Psoas muscle (tissue), 8 donors: Measurements from ENCODE around the gene LITAFD. TPM values are rescaled to one million over a fixed set of nuclear protein-coding genes. Genes with fewer than 3 reads are reported as not detected.
A peak's percentile ranks its signal among the peaks of the same experiment; 100 is the strongest.

Experiments
- ATAC-seq, 4 donors: fragments of 200-7000 bp; cut with Tn5 transposase; one replicate each; pipeline ENCODE4 v1.9.1; 2020; ENCODE audit warnings: moderate library complexity in 3 of 4, mild to moderate bottlenecking in 2 of 4
- DNase-seq, 2 donors: peaks; one replicate each; pipeline ENCODE4 v3.0.0-alpha.2; 2020
- H3K27ac ChIP-seq: fragments of 200-600 bp; one replicate; pipeline ENCODE4 v1.8.0; 2022
- H3K27me3 ChIP-seq, 3 donors: fragments of 200-600 bp in 1 of 3; one replicate each; pipeline versions ENCODE4 v1.6.1 to v1.8.0; 2013 to 2022; ENCODE audit warnings: low read length in 2 of 3, mild to moderate bottlenecking in 2 of 3, moderate library complexity in 1 of 3; ENCODE audit not compliant: insufficient read depth in 3 of 3
- H3K36me3 ChIP-seq, 2 donors: fragments of 200-600 bp in 1 of 2; one replicate each; pipeline versions ENCODE4 v1.6.1 to v1.8.0; 2013 to 2022; ENCODE audit warnings: low read depth in 1 of 2, mild to moderate bottlenecking in 1 of 2, moderate library complexity in 1 of 2; ENCODE audit not compliant: insufficient read depth in 1 of 2
- H3K4me1 ChIP-seq: fragments of 200-600 bp; one replicate; pipeline ENCODE4 v1.8.0; 2022
- H3K4me3 ChIP-seq: fragments of 200-600 bp; one replicate; pipeline ENCODE4 v1.8.0; 2022; ENCODE audit warnings: mild to moderate bottlenecking
- H3K9me3 ChIP-seq: fragments of 200-600 bp; one replicate; pipeline ENCODE4 v1.8.0; 2022
- CTCF ChIP-seq: fragments of 200-600 bp; IDR thresholded peaks from one replicate; pipeline ENCODE4 v1.8.0; 2022; ENCODE audit warnings: antibody characterized with exemption
- WGBS, 3 donors: extraction: QIAGEN DNeasy Blood & Tissue Kit; methylation state at CpG; one replicate each; pipeline versions ENCODE4 v1.1.6 to v1.1.7; 2013; 5-methylcytosine and 5-hydroxymethylcytosine counted together
- intact Hi-C, 2 donors: fragments of 100-400 bp; cut with DNase I; formaldehyde crosslinking; loops; one replicate each; pipeline versions ENCODE4 v1.11.0 to v1.14.2; 2022
- polyA plus RNA-seq, 3 donors: library from polyadenylated mRNA; stranded (reverse); fragments of 200-250 nt; gene quantifications; one replicate each; pipeline ENCODE4 v1.2.3, GENCODE V29; 2013
- total RNA-seq, 4 donors: library from RNA; stranded (reverse); fragmentation: NEBNext Ultra II Directional in 2 of 4; extraction: Animal tissue kit (Norgen Biotek cat#: 25700) in 2 of 4; gene quantifications; one replicate each; pipeline versions ENCODE4 v1.2.1 to v1.2.4, GENCODE V29; 2021 to 2023
- donor health status: healthy with polysubstance abuse.
- donor health status: DM: no; HTN: no; CAD: no; lungs with moderate emphysema.
- donor health status: Bipolar disorder and iron deficiency.
- donor health status: healthy.
- donor health status: DM: yes; HTN: yes; CAD: no.
- donor health status: DM: no; HTN: no; CAD: no.
- donor health status: DM: no; HTN: no; CAD: no.
- donor health status: DM: yes; HTN: yes; CAD: no.

The LITAFD gene
- total and polyA plus RNA-seq, 7 donors: not detected

DNA sequence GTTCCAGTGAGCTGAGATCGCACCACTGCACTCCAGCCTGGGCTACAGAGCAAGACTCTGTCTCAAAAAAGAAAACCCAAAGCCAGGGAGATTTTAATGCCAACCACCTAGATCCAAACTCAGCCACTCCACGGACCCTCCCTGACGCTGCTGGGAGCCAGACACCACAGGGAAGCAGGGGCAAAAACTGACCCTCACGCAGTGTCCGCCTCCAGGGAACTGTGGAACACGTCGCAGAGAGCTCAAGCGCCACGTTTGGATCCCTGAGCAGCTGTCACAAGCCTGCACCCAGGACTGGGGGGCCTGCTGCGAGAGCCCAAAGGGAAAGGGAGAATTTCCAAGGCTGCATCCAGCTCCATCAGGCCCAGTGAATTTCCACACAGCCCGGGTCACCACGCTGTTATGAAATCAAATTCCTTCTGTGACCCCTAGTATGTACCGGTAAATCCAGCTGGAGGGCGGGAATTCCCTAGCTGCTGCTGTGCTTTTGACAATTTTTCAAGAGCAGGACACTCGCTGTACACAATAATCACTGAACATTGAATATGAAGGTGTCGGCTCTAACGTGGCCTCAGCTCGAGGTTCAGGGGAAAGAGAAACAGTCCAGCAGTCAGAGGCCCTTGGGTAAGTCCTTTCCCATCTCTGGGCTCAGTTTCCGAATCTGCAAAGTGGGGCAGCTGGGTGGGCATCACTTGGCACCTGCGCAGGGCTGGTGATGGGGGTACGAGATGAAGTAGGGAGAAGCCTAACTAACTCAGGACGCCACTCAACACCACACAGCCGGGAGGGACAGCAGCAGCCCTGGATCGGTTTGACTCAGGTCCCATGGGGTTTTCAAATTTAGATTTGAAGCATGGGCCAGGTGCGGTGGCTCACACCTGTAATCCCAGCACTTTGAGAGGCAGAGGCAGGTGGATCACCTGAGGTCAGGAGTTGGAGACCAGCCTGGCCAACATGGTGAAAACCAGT, 22.0 kb upstream of the LITAFD start:
- intact Hi-C loops: no loop called here
- no peak overlapping the region for H3K27ac ChIP-seq
- H3K27me3 ChIP-seq: peaks cover 0 to 11% (median 4%) of the 10 kb centered on the region in 3 donors
- ATAC-seq (peak in 3 of 4 donors; percentile 14 to 48 (median 31)), DNase-seq (peak; percentile 64 to 78)
- H3K4me1 ChIP-seq: peaks cover 2% of the 10 kb centered on the region
- no peaks in the 10 kb centered on the region for H3K9me3 ChIP-seq
- TF ChIP-seq CTCF: no peak
- WGBS, 3 donors: 48 to 64% (median 48%) methylated on average over 25 of the region's 25 CpGs
- H3K4me3 ChIP-seq: no peak overlapping the region
- peaks cover 0 to 17% of the 10 kb centered on the region in 2 donors for H3K36me3 ChIP-seq

- no peak overlapping the region for H3K27ac ChIP-seq
- 55 to 60% (median 56%) methylated on average over 14 of the region's 14 CpGs for WGBS, 3 donors
- no peaks in the 10 kb centered on the region for H3K9me3 ChIP-seq
- H3K4me3 ChIP-seq: no peak overlapping the region
- no peak for TF ChIP-seq CTCF
- intact Hi-C loops: no loop called here
- H3K4me1 ChIP-seq: peaks cover 2% of the 10 kb centered on the region
- DNase-seq (peak; percentile 57 to 75), ATAC-seq (peak in 2 of 4 donors; percentile 28 to 41)
- H3K27me3 ChIP-seq: peaks cover 0 to 19% (median 8%) of the 10 kb centered on the region in 3 donors
- peaks cover 0 to 5% of the 10 kb centered on the region in 2 donors for H3K36me3 ChIP-seq
Observed at GRCh38 chr16:8861563-8862308, 20.4 kb upstream of the LITAFD start.

DNA sequence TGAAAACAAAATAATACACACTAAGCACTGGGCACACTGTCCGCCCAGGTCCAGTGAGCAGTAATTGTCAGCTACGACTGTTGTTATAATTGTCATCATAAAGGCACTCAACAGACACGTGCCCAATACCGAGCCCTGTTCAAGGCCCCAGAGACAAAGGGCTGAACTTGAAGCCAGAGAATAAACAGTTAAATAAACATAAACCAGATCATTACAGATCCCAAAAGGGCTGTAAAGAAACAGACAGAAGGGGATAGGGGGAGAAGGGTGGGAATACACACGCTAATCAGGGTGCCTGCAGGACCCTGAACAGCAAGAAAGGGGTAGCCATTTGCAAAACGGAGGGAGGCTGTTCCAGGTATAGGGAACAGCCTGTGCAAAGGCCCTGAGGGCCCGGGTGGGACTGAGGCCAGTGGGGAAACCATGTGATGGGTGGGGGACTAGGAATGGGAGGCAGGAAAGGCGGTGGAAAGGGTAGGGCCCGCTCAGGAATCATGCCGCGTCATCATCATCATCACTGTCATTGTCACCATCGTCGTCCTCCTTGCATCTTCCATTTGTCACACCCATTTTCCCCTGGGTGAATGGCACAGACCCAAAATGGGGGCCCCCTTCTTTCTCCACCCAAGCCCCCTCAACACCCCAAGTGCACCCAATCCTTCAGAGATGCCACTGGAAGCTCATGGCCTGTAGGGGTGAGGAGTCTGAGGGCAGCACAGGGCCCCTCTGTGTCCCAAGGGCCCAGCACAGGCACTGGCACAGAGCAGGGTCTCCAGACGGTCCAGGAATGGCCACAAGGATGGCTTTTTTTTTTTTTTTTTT, 19.6 kb upstream of the LITAFD start:
- H3K4me1 ChIP-seq: peaks cover 2% of the 10 kb centered on the region
- no peak overlapping the region for H3K4me3 ChIP-seq
- DNase-seq: peak in 1 of 2 donors; percentile 50
- no peaks in the 10 kb centered on the region for H3K9me3 ChIP-seq
- no peak for TF ChIP-seq CTCF
- H3K27ac ChIP-seq: no peak overlapping the region
- H3K36me3 ChIP-seq: peaks cover 0 to 5% of the 10 kb centered on the region in 2 donors
- ATAC-seq: no peak
- 72 to 76% (median 72%) methylated on average over 14 of the region's 14 CpGs for WGBS, 3 donors
- H3K27me3 ChIP-seq: peaks cover 0 to 27% (median 8%) of the 10 kb centered on the region in 3 donors
- intact Hi-C loops: no loop called here

DNA sequence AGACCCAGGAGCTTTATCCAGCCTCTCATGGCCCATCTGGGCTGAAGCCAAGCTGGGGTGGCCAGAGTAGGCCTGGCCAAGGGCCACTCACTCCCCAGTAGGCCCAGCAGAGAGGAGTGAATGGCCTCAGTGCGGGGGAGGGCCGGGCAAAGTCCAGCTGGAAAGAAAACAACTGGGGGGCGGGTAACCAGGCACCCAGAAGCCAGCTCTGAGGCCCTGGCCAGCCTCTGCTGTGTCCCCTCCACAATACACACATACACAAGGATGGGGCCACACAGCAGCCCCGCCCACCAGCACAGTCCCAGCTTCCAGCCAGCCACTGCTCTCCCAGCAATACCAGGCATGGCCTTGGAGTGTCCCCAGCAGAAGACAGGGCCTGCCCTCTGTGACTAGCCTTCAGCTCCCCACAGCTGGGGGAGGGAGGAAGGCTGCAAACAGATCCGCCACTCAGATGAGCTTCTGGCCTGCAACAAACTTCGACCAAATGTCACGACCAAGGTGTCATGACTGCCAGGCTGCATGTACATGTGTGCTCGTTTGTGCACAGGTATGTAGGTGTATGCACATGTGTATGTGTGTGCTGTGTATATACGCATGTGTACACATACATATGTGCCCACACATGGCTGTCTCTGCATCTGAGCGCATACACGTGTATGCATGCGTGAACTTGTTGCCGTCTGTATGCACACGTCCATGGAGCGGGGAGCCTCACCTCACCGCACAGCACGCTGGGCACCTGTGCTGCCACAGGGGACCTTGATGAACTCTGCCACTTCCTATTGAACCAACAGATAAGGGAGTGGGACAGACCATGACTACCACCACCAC, 18.3 kb upstream of the LITAFD start:
- H3K27me3 ChIP-seq: peaks cover 0 to 34% (median 8%) of the 10 kb centered on the region in 3 donors
- H3K36me3 ChIP-seq: no peaks in the 10 kb centered on the region
- intact Hi-C loops: no loop called here
- no peaks in the 10 kb centered on the region for H3K9me3 ChIP-seq
- WGBS, 3 donors: 55 to 59% (median 59%) methylated on average over 16 to 17 of the region's 17 CpGs
- ATAC-seq (peak; percentile 30 to 38 (median 32)), DNase-seq (peak; percentile 56 to 71)
- no peak for TF ChIP-seq CTCF
- no peak overlapping the region for H3K27ac ChIP-seq
- H3K4me1 ChIP-seq: peaks cover 6% of the 10 kb centered on the region
- no peak overlapping the region for H3K4me3 ChIP-seq
